GM12873 (cell line): ENCODE results near the gene RPL5.

ENCODE experiments used
- TF ChIP-seq, protein P1 (sequence below): IDR thresholded peaks from 2 replicates; pipeline ENCODE4 v1.5.1; 2012; ENCODE audit warnings: low read depth, mild to moderate bottlenecking, moderate library complexity, low read length, control low read depth; ENCODE audit not compliant: insufficient read depth; ENCODE audit errors: missing control alignments

RPL5 gene

DNA sequence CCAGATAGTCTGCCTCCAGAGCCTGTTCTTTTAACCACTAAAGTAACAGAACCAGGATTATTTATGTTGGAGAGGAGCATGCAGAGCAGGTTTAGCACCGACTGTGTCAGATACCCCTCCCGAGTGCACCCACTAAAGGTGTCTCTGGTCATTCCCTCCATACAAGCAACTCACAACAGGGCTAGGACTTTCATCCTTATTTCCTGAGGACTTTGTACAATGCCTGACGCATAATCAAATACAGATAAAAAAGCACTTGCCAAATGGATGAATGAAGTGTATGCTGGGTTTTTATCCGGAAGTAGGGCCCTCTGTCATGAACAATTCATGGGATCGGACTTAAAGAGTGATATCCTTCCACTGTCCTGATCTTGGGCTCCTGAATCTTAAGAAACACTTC is 26.0 kb downstream of the RPL5 start:
- TF ChIP-seq, protein P1, sequence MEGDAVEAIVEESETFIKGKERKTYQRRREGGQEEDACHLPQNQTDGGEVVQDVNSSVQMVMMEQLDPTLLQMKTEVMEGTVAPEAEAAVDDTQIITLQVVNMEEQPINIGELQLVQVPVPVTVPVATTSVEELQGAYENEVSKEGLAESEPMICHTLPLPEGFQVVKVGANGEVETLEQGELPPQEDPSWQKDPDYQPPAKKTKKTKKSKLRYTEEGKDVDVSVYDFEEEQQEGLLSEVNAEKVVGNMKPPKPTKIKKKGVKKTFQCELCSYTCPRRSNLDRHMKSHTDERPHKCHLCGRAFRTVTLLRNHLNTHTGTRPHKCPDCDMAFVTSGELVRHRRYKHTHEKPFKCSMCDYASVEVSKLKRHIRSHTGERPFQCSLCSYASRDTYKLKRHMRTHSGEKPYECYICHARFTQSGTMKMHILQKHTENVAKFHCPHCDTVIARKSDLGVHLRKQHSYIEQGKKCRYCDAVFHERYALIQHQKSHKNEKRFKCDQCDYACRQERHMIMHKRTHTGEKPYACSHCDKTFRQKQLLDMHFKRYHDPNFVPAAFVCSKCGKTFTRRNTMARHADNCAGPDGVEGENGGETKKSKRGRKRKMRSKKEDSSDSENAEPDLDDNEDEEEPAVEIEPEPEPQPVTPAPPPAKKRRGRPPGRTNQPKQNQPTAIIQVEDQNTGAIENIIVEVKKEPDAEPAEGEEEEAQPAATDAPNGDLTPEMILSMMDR = no peak

DNA sequence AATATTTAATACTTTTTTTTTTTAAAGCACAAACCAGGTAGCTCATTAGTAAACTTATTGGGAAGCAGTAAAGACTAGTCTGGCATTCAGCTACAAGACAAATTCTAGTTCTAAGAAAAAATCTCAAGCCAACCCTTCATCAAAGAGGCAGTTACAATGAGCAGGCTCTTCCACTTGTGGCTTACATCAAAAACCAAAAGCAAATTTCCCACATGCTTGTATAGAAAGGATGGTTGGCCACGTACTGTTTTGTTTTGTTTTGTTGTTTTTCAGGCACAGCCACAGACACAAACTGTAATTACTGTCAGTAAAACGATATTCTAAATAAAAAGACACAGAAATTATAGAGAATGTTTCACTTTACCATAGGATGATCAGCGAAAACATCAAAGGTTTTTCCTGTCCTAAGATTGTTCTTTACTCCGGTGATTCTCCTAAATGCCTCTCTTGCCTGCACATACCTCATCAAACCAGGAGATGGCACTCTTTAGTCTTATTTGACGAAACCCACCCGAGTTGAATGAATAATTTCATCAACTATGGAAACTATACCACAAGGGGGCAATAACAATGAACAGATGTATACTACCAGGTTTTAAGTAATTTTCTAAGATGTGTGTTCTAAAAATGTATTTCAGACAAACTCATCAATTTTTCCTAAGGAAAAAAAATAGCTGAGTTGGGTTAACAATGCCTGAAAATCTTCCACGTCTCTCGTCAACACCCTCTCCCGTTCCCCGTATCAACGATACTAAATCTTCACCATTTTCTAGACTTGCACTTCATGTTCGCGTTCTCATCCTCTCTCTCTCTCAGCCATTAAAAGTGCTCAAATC is 26.9 kb downstream of the RPL5 start:
- TF ChIP-seq, protein P1 = peak; percentile 75

DNA sequence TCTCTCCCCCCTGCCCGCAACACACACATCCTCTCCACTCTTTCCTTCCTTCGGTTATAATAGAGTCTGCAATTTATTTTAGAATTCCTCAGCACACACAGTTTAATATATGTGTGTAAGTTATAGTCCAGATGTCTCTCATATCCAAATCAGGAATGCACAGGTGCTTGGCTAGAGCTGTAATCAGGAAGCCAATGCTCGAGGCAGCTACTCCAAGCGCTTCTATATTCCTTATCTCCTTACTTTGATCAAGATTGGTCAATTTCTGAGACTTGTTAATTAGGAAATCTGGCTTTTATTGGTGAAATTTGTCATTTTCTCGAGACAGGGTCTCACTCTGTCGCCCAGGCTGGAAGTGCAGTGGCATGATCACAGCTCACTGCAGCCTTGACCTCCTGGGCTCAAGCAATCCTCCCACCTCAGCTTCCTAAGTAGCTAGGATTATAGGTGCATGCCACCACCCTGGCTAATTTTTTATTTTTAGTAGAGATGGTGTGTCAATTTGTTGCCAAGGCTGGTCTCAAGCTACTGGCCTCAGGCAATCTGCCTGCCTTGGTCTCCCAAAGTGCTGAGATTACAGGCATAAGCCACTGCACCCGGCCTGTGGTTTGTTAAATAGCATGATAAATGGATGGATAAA is 27.7 kb downstream of the RPL5 start:
- TF ChIP-seq, protein P1 = no peak

DNA sequence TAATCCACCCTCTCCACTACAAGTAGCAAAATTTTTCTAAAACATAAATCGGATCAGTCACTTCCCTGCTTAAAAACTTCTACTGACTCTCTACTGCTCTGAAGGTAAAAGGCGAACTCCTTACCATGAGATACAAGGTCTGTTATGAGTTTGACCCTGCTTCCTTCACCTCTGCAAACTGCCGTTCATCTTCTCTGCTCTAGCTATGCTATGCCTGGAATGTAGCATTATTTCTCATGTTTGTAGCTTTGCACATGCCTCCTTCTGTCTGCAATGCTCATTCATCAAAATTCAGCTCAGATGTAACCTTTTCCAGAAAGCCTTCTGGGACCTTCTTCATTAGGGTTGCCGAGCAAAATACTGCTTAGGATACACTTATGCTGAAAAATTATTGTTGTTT is 30.8 kb downstream of the RPL5 start:
- TF ChIP-seq, protein P1 = no peak

DNA sequence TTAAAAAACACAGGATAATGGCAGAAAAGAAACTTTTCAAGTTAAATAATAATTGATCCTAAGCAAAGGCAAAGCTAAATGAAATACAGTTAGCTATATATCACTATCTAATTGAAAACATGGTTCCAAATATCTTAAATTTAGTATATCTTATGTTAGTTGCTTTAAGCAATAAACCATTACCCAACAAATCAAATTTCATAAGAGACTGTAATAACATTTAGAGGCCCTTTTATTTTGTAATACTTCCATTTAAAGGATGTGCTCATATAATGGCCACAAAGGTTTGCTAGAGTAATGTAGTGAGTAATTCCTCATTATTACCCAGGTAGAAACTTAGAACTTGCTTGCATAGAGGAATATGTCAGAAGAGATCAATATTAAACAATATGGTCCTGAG is 32.3 kb downstream of the RPL5 start:
- TF ChIP-seq, protein P1 = no peak

DNA sequence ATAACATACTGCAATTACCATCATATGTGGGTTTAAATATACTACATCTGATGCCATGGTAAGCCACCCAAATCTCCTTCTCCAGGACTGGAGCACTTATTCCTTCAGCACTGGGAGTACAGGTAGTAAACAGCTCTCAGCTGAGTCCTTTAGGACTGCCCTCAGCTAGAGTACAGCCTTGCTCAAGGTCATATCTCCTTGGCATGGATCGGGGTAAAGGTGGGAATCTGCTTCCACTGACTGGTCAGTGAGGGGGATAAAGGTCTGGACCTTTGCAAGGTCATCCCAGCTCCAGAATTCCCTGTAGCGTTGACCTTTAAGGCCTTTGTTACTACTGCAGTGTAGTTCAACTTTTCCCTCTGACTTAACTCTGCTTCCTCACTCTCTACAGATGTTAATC is 38.8 kb downstream of the RPL5 start:
- TF ChIP-seq, protein P1 = no peak

DNA sequence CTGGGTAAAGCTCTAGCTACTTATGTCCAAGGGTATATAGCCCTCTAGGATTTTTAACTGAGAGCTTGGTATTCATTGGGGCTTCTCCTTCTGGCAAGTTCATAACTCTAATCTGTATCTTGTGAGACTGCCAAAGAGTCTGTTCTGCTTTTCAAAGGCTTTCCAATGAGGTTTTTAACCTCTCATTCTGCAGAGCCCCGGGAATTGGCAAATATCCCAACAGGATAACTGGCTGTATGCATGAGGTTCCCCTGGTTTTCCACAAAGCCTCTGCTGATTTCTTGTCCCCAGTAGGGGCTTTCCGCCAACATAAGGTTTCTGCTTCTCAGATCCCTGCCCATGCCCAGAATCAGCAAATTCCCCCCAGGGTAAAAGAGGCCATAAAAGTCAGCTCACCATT is 40.9 kb downstream of the RPL5 start:
- TF ChIP-seq, protein P1 = no peak
